GM10266 (cell line): ENCODE measurements around the gene FCN3.

Source experiments
- DNase-seq: peaks from one replicate; pipeline ENCODE4 v3.0.0; 2012; ENCODE audit errors: extremely low spot score
- TF ChIP-seq, protein P1 (sequence below): IDR thresholded peaks from 2 replicates; pipeline ENCODE4 v1.5.1; 2012; ENCODE audit warnings: mild to moderate bottlenecking, low read depth; ENCODE audit not compliant: control insufficient read depth, insufficient read depth; ENCODE audit errors: missing control alignments

Gene FCN3

DNA sequence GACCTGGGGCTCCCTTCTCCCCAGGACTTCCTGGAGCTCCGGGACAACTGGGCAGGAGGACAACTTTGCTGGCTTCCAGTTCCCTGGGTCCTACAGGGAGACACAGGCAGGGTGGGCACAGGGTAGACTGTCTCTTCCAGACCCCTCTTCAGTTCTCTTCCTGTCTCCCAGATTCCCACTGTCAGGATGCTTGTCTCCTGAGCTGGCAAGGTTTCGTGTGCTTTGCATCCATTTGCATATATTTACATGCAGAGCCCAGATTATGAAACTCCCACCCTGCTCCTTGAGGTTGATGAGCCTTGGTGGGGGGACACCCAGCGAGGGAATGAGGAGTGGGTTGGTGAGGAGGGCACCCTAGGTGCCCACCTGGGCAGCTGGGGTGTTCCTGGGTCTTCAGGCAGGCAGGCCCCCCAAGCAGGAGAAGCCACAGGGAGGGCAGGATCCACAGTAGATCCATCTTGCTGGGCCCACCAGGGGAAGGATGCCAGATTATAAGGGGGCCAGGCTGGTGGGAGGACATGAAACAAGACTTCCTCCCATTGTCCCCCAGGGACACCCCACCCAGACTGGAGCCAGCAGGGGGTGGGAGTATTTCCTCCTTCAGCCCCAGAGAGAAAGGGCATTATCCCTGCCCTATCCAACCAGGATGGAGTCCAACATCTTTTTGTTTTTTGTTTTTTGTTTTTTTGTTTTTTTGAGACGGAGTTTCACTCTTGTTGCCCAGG lies at the start of gene FCN3:
Gene FCN3, minus strand, starts transcription at position 463 of the 725 bp plus-strand sequence. Its CDS starts 6 bp downstream, at position 457.
- no peak for DNase-seq
- TF ChIP-seq, protein P1, sequence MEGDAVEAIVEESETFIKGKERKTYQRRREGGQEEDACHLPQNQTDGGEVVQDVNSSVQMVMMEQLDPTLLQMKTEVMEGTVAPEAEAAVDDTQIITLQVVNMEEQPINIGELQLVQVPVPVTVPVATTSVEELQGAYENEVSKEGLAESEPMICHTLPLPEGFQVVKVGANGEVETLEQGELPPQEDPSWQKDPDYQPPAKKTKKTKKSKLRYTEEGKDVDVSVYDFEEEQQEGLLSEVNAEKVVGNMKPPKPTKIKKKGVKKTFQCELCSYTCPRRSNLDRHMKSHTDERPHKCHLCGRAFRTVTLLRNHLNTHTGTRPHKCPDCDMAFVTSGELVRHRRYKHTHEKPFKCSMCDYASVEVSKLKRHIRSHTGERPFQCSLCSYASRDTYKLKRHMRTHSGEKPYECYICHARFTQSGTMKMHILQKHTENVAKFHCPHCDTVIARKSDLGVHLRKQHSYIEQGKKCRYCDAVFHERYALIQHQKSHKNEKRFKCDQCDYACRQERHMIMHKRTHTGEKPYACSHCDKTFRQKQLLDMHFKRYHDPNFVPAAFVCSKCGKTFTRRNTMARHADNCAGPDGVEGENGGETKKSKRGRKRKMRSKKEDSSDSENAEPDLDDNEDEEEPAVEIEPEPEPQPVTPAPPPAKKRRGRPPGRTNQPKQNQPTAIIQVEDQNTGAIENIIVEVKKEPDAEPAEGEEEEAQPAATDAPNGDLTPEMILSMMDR: no peak

DNA sequence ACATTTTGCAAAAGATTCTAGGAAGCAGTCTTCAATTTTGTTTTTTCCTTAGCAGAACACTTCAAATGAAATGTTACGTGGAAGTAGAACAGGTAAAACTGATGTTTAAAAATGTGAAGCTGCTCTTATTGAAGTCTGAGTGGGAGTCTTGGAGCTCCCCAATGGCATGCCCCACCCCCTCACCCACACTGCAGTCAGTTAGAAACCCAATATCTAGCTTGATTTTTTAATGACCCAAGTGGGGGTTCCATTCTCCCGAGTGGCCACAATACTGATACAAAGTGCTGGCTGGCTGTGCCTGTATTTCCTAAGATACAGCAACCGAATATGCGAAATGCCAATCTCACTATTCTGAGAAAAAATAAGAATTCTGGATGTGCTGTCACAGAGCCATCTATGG lies 49.1 kb upstream of the FCN3 start:
- TF ChIP-seq, protein P1: no peak

DNA sequence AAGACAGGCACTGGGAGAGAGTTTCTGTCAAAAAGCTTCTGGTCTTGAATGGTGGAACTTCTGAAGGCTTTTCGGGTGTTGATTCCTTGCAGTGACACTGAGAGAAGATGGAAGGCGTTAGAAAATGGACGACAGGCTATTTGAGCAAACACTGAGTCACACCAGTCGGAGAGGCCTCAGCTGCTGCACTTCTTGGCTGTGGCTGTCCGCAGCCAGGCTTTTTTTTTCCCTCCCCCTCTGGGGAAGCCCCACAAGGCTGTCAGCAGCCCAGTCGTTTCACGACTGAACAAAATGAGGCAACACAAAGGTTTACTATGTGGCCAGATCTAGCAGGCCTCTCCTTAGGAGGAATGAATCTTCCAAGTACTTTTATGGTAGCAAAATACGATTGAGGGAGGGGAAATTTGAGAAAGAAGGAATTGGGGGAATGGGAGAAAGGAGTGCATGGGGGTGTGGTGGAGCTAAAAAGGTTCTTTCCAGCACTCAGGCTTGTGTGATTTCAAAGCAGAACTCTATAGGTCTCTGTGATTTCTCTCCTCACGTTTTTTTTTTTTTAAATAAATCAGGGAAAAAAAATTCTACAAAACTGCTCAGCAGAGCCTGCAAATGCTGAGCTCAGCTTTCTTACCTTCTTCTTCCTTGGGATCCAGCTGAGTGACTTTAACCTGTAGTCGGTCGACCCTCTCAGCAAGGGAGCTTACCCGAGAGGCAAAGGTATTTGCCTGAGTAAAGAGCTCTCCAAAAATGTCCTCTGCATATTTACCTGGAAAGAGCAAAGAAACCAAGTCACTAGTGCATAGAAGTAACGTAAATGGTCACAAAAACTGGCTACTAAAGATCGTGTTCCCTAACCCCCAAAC lies 43.9 kb upstream of the FCN3 start:
- TF ChIP-seq, protein P1: no peak
- peak; percentile 77 for DNase-seq

More for the DNA sequence above, 49.1 kb upstream of the FCN3 start:
- no peak for DNase-seq

DNA sequence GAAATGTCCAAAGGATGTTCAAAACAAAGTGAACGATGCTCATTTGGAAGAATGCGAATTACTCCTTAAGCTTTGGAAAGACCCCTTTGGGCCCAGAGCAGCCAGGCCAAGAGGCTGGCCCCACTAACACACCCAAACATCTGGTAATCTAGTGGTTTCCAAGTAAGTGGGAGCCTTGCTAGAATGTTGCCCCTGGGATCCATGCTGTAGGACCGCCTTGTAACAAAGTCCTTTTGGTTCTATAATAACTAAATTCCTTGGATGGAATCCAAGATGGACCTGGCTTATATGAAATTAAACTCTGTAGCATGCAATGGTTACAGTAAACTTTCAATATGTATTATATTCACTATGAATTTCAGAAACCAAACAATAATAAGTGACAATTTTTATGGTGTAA lies 43.1 kb upstream of the FCN3 start:
- TF ChIP-seq, protein P1: no peak
- DNase-seq: no peak

DNA sequence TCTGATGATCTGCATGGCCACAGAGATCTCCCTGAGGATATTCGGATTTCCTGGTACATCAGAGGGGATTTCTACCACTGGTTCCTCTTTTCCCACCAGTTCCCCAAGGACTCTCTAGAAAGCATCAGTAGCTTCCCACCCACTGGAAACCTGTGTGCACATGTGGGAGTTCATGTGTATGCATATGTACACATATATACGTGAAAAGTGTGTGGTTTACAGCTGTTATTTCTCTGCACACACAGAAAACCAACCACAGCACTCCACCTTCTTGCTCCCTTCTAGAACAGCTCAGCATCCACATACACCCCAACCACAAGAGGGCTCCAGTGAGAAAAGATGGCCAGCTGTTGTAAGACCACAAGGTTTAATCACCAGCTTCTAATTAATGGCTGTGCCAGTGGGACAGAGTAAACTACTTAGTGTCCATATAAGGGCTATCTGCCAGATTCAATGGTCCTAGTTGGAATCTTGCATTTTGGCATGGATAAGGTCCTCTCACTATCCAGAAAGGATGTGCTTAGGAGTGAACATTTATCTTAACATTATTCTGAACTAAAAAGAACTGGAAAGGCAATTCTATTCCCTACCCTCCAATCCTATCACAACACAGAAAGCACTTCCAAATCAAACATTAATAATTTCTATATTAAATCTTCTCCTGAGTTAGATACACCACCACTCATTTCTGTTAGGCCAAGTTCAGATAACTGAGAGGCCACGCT lies 41.9 kb upstream of the FCN3 start:
- TF ChIP-seq, protein P1: peak; percentile 76
- no peak for DNase-seq

DNA sequence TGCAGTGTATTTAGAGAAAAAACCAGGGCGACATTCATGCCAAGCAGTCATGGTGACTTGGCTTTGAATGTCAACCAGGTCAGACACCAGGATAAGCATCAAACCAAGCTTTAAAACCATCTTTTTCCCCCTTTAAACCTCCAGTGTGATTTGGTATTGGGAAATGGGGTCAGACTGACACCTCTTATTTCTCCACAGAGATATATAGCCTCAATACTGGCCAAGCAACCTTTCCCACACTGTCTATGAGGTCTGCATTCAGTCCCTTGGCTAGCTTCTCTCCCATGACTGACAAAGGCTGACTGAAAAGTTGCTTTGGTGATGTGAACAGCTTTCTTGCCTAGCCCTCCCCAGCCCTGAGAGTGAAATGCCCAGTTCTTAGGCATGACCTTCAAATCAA lies 39.5 kb upstream of the FCN3 start:
- TF ChIP-seq, protein P1: no peak
- DNase-seq: no peak
